ENCODE results near the gene CSTF2T.

Gene CSTF2T, protein sequence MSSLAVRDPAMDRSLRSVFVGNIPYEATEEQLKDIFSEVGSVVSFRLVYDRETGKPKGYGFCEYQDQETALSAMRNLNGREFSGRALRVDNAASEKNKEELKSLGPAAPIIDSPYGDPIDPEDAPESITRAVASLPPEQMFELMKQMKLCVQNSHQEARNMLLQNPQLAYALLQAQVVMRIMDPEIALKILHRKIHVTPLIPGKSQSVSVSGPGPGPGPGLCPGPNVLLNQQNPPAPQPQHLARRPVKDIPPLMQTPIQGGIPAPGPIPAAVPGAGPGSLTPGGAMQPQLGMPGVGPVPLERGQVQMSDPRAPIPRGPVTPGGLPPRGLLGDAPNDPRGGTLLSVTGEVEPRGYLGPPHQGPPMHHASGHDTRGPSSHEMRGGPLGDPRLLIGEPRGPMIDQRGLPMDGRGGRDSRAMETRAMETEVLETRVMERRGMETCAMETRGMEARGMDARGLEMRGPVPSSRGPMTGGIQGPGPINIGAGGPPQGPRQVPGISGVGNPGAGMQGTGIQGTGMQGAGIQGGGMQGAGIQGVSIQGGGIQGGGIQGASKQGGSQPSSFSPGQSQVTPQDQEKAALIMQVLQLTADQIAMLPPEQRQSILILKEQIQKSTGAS

DNA sequence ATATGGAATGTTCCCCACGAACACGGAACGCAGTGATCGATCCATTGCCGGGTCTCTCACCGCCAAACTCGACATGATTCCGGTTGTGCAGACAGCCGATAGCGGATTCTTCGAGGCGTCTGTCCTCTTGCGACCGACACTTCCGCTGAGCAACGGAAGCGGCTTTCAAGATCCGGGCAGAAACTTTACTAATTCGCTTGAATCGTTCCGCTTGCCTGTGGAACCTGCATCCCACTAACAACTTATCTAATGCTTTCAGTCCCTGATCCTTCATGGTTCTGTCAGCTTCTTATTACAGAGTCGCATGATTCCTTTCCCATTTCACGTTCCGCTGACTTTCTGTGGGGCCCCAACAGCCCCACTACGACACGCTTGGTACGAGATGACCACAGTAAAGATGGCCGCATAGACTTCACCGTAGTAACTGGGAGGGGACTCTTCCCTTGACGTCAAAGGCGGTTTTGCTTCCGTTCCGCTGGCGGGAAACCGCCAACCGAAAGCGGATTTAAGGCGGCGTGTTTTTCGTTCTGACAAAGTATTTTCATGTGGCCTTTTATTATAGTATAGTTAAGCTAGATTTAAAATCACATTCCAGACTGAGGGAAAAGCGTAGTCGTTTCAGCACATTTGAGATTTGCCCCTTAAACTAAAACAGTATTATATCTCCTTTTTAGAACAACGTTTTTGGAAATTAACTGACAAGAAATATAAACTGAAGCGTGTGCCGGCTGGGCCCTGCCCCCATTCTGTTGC lies at the start of gene CSTF2T:
Gene CSTF2T, minus strand, starts transcription at position 121 of the 753 bp plus-strand sequence. Its CDS starts 46 bp downstream, at position 75.
- DNase-seq = peak; percentile 86

DNA sequence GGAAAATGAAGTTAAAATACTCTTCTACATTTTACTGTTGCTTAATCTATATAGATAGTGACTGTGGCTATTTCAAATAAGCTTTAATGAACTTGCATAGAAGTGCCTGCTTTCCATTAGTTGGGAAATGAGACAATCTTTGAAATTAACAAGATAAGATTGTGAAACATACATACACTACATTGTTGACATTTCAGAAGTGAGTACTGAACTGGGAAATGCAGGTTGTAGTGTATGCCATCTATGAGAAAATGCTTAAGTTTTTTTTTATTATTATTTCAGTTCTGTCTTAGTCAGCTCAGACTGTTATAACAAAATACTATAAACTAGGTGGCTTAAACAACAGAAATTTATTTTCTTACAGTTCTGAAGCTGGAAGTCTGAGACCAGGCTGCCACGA lies 49.6 kb upstream of the CSTF2T start:
- no peak for DNase-seq

DNA sequence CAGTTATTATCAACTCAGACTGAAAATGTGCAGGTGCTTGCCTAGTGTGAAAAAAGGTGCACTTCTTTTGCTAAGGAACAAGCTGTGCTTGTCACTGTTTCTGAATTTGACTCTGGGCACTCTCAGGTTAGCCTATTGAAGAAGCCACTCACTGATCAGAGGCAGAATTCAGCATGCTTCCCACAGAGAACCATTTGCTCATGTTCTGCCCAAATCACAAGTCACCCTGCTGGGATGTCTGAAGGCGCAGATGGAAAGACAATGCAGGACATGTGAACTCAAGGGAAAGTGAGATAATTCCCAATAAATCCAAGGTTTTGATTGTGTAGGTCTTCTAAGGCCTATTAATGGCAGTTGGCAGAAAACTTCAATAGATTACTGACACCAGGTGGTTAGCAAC lies 47.8 kb upstream of the CSTF2T start:
- no peak for DNase-seq

DNA sequence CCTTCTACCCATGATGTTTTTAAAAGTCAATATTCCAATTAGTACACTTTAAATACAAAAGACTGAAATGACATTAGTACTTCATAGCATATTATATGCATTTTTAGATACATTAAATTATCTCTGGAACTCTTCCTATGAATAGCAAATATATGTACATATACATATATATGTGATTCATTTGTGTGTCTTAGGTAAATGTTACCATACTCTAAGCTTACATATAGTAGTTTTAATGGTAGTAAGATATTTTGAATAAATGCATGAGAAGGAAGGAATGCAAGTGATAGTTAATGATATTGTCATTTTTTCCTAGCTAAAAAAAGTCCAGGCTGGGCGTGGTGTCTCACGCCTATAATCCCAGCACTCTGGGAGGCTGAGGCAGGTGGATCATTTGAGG lies 46.0 kb upstream of the CSTF2T start:
- no peak for DNase-seq

DNA sequence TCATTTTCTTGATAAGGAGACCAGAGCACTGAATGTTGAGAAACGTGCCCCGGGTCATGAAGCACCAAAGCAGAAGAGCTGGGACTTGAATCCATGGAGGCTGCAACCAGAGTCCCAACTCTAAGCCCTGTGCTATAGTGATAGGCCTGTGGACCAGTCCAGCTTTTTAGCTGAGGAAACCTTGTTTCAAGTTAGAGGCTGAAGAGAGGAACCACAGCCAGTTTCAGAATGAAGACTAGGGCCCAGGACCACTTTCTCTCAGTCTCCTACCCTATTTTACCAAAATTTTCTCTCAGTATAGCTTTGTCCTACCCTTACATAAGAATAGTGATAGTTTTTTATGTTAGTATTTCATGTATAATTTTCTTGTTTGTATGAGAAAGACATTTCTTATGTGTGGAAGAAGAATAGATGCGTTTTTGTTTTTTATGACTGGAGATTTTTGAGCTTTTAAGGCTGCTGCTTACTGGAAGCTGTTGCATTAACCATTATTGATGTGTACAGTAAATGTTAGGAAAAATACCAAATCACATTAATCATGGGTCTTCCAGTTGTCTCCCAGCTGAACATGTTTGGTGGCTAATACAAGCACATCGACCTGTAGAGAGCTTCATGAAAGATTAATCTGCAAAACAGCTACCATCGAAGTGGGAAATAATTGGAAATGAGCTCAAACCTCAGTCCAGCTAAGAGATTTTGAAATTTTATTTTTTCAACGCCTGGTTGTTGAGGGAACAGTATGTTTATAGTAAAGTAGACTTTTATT lies 45.0 kb upstream of the CSTF2T start:
- no peak for DNase-seq

DNA sequence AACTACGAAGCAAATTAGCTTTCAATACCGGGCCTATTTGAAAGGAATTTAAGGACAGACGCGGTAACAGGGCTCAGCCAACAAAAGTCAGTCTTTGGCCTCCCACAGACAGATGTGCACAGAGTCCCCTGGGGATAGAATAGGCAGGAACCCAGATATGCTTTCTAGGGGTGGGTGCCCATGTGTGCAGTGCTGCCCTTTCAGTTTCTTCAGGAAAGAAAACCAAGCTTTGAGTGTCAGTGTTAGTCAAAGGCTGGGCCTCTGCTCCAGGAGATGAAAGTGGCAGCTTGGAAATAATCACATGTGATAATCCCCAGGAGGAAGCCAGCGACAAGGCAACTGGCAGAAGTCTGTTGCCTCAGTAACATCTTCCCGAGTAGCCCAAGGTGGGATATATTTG lies 43.8 kb upstream of the CSTF2T start:
- no peak for DNase-seq

DNA sequence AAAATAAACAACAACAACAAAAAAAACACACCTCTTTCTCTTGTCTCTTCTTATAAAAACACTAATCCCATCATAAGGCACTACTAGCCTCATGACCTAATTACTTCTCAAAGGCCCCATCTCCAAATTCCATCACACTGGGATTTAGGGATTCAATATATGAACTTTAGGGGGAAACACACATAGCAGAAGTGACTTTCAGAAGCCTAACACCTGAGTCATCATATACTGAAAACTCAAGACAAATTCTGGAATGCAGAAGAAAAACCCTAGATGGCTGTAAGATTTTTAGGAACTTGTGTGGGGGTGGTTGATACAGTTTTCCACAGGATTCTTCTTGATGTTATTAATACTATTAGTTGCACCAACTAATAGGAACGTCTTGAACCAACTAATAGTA lies 33.7 kb upstream of the CSTF2T start:
- peak; percentile 27 for DNase-seq

DNA sequence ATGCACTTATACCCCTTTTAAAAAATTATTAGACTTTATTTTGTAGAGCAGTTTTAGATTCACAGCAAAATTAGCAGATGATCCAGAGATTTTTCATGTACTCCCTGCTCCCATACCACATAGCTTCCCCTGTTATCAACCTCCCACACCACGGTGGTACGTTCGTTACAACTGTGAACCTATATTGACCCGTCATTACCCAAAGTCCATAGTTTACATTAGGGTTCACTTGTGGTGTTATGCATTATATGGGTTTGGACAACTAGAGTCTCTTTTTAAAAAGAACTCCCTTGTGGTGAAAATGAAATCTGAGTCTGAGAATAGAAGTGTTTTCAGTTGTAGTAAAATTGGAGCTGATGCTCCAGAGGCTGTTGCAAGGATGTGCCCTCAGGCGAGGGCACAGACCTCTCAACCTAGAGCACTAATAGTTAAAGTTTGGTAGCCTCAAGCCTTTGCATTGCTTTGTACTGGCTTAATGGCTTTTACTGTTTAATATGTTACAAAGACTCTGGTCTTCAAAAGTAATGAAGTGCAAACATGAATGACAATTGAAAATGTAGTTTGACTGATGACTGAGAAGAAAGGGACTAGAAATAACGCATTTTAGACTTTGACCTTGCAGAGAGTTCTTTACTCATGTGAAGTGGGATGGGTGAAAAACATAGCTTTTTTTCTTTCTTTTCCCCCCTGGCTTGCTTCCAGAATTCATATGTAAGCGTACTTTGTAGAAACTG lies 30.6 kb upstream of the CSTF2T start:
- no peak for DNase-seq

DNA sequence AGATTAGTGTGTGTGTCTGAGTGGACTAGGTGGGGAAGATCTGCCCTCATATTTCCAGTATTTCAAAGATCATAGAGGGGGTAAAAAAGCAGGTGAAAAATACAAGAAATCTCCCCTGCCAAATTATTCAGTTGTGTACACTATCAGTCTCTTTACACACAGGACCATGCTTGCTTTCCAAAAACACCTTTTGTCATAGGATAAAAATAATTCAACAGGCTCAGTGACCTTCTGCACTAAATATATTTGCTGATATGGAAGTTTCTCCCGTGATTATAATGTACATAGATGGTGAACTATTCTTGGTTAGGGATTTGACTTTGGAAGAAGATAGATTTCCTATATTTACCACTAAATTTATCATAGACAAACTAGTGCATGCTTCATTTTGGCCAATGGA lies 24.6 kb upstream of the CSTF2T start:
- no peak for DNase-seq

DNA sequence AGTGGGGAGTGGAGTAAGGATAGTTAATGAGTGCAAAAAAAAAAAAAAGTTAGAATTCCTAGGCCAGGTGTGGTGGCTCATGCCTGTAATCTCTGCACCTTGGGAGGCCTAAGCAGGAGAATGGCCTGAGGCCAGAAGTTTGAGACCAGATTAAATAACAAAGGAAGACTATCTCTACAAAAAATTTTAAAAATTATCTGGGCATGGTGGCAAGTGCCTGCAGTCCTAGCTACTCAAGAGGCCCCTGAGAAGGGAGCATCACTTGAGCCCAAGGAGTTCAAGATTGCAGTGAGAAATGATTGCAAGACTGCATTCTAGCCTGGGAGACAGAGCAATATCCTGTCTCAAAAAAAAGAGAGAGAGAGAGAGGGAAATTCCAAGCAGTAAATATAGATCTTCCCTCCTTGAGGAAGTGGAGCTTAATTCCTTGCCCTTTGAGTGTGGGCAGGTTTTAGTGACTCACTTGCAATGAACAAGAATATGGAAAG lies 19.5 kb upstream of the CSTF2T start:
- DNase-seq = peak; percentile 86

DNA sequence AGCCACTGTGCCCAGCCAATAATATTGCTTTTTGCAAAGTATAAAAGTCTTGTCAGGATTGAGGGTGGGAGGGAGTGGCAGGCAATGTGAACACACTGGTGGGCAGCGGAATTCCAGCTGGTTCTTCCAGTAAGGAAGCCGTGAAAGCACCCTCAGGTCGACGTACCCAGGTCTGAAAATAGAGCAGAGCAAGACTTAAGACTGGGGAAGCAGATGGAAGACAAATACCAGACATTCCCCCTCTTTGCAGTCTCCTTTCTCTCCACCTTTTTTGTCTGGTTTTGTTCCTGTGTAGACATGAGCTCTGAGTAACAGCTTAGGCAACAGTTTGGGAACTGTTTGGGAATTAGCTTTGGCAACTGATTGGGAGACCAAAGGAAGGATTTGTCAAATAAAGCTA lies 17.6 kb upstream of the CSTF2T start:
- no peak for DNase-seq

DNA sequence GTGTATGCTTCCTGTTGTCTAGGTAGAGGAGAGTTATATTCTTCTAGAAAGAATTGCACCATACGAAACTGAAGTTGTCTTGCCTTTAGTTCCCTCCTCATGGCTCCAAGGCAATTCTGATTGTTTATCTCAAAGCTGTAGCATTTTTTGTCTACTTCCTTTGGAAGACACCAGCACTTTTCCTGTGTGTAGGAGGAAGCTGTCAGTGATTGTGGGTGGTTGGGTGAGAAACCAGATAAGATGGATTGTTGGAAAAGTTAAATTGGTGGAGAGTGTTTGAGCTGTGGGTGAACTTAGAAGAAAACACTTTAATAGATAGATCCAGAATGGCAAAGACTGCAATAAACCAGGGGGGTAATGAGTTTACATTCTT lies 12.1 kb upstream of the CSTF2T start:
- peak; percentile 50 for DNase-seq

DNA sequence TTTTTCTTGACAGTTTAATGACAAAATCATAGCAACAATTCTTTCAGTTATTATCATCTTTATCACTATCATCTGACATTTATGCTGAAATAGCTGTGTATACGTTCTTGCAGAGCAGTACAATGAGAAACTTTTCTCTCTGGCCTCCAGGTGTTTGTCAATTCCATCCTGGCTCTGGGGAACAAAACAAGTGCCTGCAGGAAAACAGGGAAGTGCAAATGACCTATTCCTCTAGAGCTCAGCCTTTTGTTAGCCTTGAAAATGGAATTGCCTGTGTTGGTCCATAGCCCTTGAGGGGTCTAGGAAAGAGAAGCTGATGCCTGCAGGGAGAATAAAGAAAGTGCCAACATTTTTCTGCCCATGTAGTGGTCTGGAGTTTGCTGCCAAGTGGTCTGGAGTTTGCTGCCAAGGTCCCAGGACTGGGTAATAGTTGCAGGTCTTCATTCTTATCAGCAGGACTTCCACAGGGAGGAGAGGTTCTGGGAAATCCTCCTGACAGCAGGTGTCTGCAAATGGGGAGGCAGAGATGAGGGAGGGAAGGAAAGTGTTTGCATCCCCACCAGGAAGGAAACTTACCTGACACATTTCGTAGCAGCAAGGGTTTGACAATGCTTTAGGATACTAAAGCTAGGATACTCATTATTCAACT lies 10.1 kb upstream of the CSTF2T start:
- no peak for DNase-seq

DNA sequence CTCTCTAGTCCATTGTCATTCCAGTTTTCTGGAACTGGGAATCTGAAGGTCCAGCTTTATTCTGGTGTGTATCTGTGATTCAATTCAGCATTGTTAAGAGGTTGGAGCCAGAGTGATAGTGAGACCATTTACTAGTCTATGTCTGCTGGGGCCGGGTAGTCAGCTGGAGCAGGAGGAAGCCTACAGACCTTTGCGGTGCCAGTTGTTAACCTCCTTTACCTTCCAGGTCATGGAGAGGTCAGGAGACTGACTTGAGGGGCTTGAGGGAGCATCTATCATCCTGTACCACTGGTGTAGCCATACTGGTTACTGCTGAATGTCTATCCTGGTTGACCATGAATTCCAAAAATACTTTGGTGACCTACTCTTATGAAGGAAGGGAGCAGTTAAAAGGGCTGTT lies 9.2 kb upstream of the CSTF2T start:
- no peak for DNase-seq

DNA sequence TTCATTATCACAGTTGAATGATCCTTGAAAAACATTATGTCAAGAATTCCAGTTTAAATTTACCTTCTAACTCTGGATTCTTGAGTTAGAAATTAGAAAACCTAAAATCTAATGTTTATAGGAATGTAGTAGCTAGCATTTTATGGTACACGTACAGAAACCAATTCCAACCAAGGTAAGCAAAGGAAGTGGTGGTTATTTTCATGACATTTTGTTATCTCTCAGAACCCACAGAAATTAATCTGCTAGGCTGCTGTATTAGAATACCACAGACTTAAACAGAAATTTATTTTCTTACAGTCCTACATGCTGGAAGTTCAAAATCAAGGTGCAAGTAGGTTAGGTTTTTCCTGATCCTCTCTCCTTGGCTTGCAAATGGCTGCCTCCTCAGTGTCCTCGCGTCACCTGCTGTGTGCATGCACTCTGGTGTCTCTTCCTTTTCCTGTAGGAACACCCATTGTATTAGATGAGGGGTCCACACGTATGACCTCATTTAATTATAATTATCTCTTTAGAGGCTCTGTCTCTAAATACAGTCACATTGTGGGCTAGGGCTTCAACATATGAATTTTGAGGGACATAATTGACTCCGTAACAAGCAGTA lies 8.5 kb upstream of the CSTF2T start:
- no peak for DNase-seq

DNA sequence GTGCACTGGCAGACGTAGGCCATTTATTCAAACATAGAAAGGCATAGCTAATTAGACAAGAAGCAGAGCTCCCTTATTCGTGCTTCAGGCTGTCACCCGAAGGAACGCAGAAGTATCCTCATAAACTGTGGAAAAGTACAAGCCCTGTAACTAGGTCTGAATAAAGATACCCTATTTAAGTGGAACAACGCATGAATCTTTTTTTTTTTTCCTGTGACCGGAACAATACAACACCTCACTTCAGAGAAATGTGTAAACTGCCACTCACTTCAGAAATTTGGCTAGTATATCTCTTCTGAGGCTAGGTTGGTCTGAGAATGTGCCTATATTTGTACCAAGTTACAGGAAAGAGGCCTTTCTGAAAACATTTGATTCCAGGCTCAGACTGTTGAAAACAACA lies 8.0 kb upstream of the CSTF2T start:
- no peak for DNase-seq

DNA sequence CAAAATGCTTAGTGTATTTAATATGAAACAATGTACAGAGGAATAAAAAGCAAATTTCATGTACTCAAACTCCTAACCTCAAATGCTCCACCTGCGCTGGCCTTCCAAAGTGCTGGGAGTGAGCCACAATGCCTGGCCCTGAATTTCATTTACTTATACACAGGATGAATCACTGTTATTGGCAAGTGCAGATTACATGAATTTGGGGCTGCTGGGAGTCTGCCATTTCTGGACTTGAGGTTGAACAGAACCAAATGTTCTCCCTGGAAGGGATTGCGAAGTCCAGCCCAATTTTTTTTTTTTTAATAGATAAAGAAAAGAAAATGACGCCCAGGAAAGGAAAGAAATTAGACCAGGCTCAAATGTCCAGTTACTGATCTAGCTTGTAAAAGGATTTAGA lies 6.8 kb upstream of the CSTF2T start:
- no peak for DNase-seq

DNA sequence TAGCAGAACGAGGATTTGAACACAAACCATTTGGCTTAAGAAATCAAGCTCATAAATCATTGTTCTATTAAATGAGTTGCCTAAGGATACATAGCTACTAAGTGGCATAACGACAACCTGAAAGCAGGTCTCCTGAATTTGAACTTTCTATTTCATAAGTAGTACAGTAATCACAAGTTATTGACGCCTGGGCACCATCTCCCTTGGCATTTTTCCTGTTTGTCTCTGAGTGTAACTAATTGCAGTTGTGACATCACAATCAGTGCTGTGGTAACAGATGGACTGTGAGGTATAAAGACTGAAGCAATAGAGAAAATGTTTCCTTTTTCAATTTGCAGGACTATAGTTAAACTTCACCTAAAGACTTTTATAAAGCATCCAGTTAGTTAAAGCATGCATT lies 6.4 kb upstream of the CSTF2T start:
- no peak for DNase-seq

DNA sequence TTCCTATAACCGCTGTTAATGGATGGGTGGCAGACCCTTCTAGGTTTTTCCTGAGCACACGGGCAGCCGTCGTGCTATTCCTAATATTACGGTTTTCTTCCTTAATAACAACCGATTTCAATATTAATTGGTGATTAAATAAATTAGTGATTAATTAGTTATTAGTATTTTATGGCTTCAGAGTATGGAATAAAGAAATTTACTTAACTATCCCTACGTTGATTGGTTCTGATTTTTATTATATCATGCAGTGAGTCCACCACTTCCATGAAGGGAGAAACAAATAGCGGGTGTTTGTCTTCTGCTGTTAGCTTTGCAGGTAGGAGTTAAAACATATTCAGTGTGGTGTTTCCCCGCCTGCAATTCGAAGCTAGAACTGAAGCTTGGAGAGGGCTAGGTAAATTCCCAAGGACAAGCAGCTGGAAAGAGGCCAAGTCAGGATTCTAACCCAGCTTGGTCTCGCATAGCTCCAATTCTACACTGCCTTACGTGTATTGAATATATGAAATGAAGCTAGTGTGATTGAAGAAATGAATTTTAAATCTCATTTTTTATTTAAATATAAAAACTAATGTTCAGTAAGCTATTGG lies 928 bp upstream of the CSTF2T start:
- peak; percentile 62 for DNase-seq

DNA sequence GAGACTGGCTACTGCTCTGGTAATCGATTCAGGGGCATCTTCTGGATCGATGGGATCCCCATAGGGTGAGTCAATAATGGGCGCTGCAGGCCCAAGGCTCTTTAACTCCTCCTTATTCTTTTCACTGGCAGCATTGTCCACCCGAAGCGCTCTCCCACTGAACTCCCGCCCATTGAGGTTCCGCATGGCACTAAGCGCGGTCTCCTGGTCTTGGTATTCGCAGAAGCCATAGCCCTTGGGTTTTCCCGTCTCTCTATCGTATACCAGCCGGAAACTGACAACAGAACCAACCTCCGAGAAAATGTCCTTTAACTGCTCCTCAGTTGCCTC lies 285 bp downstream of the CSTF2T start:
- DNase-seq = no peak

DNA sequence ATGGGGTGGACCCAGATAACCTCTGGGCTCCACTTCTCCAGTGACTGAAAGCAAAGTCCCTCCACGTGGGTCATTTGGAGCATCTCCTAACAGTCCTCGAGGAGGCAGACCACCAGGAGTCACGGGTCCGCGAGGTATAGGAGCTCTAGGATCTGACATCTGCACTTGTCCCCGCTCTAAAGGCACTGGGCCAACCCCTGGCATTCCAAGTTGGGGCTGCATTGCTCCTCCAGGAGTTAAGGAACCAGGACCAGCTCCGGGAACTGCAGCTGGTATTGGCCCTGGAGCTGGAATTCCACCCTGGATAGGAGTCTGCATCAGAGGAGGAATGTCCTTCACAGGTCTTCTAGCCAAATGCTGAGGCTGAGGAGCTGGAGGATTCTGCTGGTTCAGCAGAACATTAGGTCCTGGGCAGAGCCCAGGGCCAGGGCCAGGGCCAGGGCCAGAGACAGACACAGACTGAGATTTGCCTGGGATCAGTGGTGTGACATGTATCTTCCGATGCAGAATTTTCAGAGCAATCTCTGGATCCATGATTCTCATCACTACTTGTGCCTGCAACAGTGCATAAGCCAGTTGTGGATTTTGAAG lies 827 bp downstream of the CSTF2T start:
- DNase-seq = no peak

Data from NCI-H226 (cell line).